Upper lobe of left lung (tissue), 4 donors: ENCODE results near the gene CARD11.

Source experiments
- CTCF ChIP-seq, 6 experiments: fragments of 450-650 bp in 4 of 6; fragments of 200-600 bp in 2 of 6; sonication (generic) in 2 of 6; IDR thresholded peaks; one replicate each; pipeline ENCODE4 v1.5.1; 2016 to 2019; ENCODE audit warnings: antibody characterized with exemption in 6 of 6
- EP300 ChIP-seq, 4 donors: sonication (generic); formaldehyde crosslinking; IDR thresholded peaks; one replicate each; pipeline ENCODE4 v1.5.1; 2017; ENCODE audit warnings: antibody characterized with exemption in 4 of 4, control low read depth in 2 of 4
- POLR2A ChIP-seq, 4 donors: fragments of 450-650 bp; IDR thresholded peaks; one replicate each; pipeline ENCODE4 v1.5.1; 2016 to 2017; ENCODE audit warnings: antibody characterized with exemption in 4 of 4, mild to moderate bottlenecking in 2 of 4
- POLR2AphosphoS5 ChIP-seq, 2 donors: sonication (generic); formaldehyde crosslinking; IDR thresholded peaks; one replicate each; pipeline ENCODE4 v1.5.1; 2017; ENCODE audit warnings: antibody characterized with exemption in 2 of 2

GRCh38 chr7:2984091-2984490, 59.6 kb downstream of the CARD11 start:
- TF ChIP-seq POLR2A (IDR thresholded peaks at IDR 0.05) (no peak), CTCF (IDR thresholded peaks at IDR 0.05) (no peak), POLR2AphosphoS5 (IDR thresholded peaks at IDR 0.05) (no peak), EP300 (IDR thresholded peaks at IDR 0.05) (no peak)
